HepG2 (cell line): Measurements from ENCODE around the gene ORC4.

Experiments
- AHR ChIP-seq: IDR thresholded peaks from 2 replicates; pipeline ENCODE4 v1.6.1; 2018; ENCODE audit warnings: missing genetic modification reagents, missing compliant biosample characterization
- CREB1 ChIP-seq, 2 experiments: fragments of 450-650 bp in 1 of 2; IDR thresholded peaks; 2 replicates each; pipeline ENCODE4 v1.6.1; 2016 to 2017; ENCODE audit warnings: control low read depth in 1 of 2, mild to moderate bottlenecking in 1 of 2, missing compliant biosample characterization in 1 of 2, missing genetic modification characterization in 1 of 2
- ELF4 ChIP-seq: sonication (generic); formaldehyde crosslinking; IDR thresholded peaks from 2 replicates; pipeline ENCODE4 v1.5.0; 2020; ENCODE audit warnings: missing genetic modification reagents, mild to moderate bottlenecking, moderate library complexity, borderline replicate concordance
- JUND ChIP-seq: sonication (generic); formaldehyde crosslinking; IDR thresholded peaks from 2 replicates; pipeline ENCODE4 v1.8.0; 2022; ENCODE audit warnings: mild to moderate bottlenecking, missing genetic modification reagents
- PREB ChIP-seq: sonication (generic); formaldehyde crosslinking; IDR thresholded peaks from 2 replicates; pipeline ENCODE4 v1.4.0; 2020; ENCODE audit warnings: missing genetic modification reagents
- PTBP1 ChIP-seq: fragments of 200-400 bp; formaldehyde crosslinking; IDR thresholded peaks from 2 replicates; pipeline ENCODE4 v1.6.1; 2018; ENCODE audit warnings: low read length, low read depth; ENCODE audit not compliant: poor library complexity, severe bottlenecking
- SIN3B ChIP-seq: fragments of 150-350 bp; IDR thresholded peaks from 2 replicates; pipeline ENCODE4 v1.6.1; 2014; ENCODE audit warnings: low read length
- SKIL ChIP-seq: sonication (generic); formaldehyde crosslinking; IDR thresholded peaks from 2 replicates; pipeline ENCODE4 v1.8.0; 2022; ENCODE audit warnings: missing genetic modification reagents, mild to moderate bottlenecking, moderate library complexity, borderline replicate concordance
- ZNF274 ChIP-seq: sonication (generic); formaldehyde crosslinking; IDR thresholded peaks from 2 replicates; pipeline ENCODE4 v1.5.1; 2020; ENCODE audit warnings: mild to moderate bottlenecking, missing genetic modification reagents
- ZNF629 ChIP-seq: sonication (generic); formaldehyde crosslinking; conservative IDR thresholded peaks from 2 replicates; pipeline ENCODE4 v1.5.0; 2020; ENCODE audit warnings: missing genetic modification reagents
- ZNF687 ChIP-seq: sonication (generic); formaldehyde crosslinking; IDR thresholded peaks from 2 replicates; pipeline ENCODE4 v1.5.1; 2020; ENCODE audit warnings: mild to moderate bottlenecking, missing genetic modification reagents, moderate library complexity
- TF ChIP-seq, protein P1 (sequence below): sonication (generic); formaldehyde crosslinking; conservative IDR thresholded peaks from 2 replicates; pipeline ENCODE4 v1.4.0; 2020; ENCODE audit warnings: missing genetic modification reagents
- TF ChIP-seq, protein P2 (sequence below): sonication (generic); formaldehyde crosslinking; IDR thresholded peaks from 2 replicates; pipeline ENCODE4 v1.5.0; 2020; ENCODE audit warnings: mild to moderate bottlenecking, missing genetic modification reagents, moderate library complexity

DNA sequence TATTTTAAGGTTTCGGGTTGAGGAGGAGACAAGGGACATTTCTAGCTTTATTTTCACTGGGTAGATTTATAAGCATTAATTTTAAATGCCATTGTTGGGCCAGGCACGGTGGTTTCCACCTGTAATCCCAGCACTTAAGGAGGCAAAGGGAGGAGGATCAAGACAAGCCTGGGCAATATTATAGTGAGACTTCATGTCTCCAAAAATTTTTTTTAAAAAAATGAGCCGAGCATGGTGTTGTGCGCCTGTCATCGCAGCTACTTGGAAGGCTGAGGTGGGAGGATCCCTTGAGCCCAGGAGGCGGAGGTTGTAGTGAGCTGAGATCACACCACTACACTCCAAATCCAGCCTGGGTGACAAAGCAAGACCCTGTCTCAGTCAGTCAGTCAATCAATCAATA, 45.4 kb upstream of the ORC4 start:
- TF ChIP-seq, protein P1, sequence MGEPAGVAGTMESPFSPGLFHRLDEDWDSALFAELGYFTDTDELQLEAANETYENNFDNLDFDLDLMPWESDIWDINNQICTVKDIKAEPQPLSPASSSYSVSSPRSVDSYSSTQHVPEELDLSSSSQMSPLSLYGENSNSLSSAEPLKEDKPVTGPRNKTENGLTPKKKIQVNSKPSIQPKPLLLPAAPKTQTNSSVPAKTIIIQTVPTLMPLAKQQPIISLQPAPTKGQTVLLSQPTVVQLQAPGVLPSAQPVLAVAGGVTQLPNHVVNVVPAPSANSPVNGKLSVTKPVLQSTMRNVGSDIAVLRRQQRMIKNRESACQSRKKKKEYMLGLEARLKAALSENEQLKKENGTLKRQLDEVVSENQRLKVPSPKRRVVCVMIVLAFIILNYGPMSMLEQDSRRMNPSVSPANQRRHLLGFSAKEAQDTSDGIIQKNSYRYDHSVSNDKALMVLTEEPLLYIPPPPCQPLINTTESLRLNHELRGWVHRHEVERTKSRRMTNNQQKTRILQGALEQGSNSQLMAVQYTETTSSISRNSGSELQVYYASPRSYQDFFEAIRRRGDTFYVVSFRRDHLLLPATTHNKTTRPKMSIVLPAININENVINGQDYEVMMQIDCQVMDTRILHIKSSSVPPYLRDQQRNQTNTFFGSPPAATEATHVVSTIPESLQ (CRISPR knock-in tag), result no peak
- TF ChIP-seq ZNF274 (CRISPR knock-in tag), result no peak
- no peak for TF ChIP-seq PTBP1
- TF ChIP-seq SIN3B, result no peak
- TF ChIP-seq ZNF687 (CRISPR knock-in tag), result no peak
- TF ChIP-seq SKIL (CRISPR knock-in tag), result no peak
- TF ChIP-seq JUND (CRISPR knock-in tag), result no peak
- TF ChIP-seq, protein P2, sequence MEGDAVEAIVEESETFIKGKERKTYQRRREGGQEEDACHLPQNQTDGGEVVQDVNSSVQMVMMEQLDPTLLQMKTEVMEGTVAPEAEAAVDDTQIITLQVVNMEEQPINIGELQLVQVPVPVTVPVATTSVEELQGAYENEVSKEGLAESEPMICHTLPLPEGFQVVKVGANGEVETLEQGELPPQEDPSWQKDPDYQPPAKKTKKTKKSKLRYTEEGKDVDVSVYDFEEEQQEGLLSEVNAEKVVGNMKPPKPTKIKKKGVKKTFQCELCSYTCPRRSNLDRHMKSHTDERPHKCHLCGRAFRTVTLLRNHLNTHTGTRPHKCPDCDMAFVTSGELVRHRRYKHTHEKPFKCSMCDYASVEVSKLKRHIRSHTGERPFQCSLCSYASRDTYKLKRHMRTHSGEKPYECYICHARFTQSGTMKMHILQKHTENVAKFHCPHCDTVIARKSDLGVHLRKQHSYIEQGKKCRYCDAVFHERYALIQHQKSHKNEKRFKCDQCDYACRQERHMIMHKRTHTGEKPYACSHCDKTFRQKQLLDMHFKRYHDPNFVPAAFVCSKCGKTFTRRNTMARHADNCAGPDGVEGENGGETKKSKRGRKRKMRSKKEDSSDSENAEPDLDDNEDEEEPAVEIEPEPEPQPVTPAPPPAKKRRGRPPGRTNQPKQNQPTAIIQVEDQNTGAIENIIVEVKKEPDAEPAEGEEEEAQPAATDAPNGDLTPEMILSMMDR, result no peak
- no peak for TF ChIP-seq ZNF629 (CRISPR knock-in tag)
- TF ChIP-seq ELF4 (CRISPR knock-in tag), result no peak
- TF ChIP-seq CREB1 (IDR thresholded peaks at IDR 0.05), result no peak
- no peak for TF ChIP-seq CREB1 (CRISPR knock-in tag; IDR thresholded peaks at IDR 0.05)
- no peak for TF ChIP-seq PREB (CRISPR knock-in tag)
- TF ChIP-seq AHR (CRISPR knock-in tag), result no peak
